Neural cell (in vitro differentiated cells): ENCODE measurements around the gene DNASE2. TPM values are rescaled to one million over a fixed set of nuclear protein-coding genes. Genes with fewer than 3 reads are reported as not detected.

Experiments
- H2AFZ ChIP-seq: fragments of 200-600, 300-800 bp; sonication (generic), shearing (Covaris generic); 2 replicates; pipeline ENCODE4 v1.6.0; 2014; ENCODE audit warnings: low read depth, mild to moderate bottlenecking, antibody characterized with exemption, low read length, moderate library complexity
- H3F3A ChIP-seq: fragments of 200-600 bp; shearing (Covaris generic); 2 replicates; pipeline ENCODE4 v1.6.1; 2016; ENCODE audit warnings: mild to moderate bottlenecking, moderate library complexity, mixed read lengths, antibody characterized with exemption, low read length; ENCODE audit not compliant: insufficient read depth, poor library complexity, severe bottlenecking
- H3K27ac ChIP-seq: fragments of 200-600, 300-800 bp; sonication (generic), shearing (Covaris generic); 2 replicates; pipeline ENCODE4 v1.5.1; 2014; ENCODE audit warnings: mild to moderate bottlenecking, low read length, moderate library complexity
- H3K27me3 ChIP-seq: fragments of 300-800, 200-600 bp; sonication (generic), shearing (Covaris generic); 2 replicates; pipeline ENCODE4 v1.6.0; 2014; ENCODE audit warnings: mild to moderate bottlenecking, low read depth, low read length, moderate library complexity; ENCODE audit not compliant: insufficient read depth
- H3K36me3 ChIP-seq: fragments of 300-800, 200-600 bp; sonication (generic), shearing (Covaris generic); 2 replicates; pipeline ENCODE4 v1.5.1; 2014; ENCODE audit warnings: mild to moderate bottlenecking, antibody characterized with exemption, low read length, moderate library complexity; ENCODE audit not compliant: insufficient read depth
- H3K4me2 ChIP-seq: fragments of 300-800, 200-600 bp; sonication (generic), shearing (Covaris generic); 2 replicates; pipeline ENCODE4 v1.6.0; 2014; ENCODE audit warnings: mild to moderate bottlenecking, low read length
- H3K4me3 ChIP-seq: fragments of 300-800, 200-600 bp; sonication (generic), shearing (Covaris generic); 2 replicates; pipeline ENCODE4 v1.5.1; 2014; ENCODE audit warnings: mild to moderate bottlenecking, low read length, moderate library complexity
- H3K79me2 ChIP-seq: fragments of 200-600 bp; shearing (Covaris generic); replicated peaks from 2 replicates; pipeline ENCODE4 v1.6.0; 2014; ENCODE audit warnings: mild to moderate bottlenecking, low read length, moderate library complexity; ENCODE audit not compliant: insufficient read depth
- H3K9ac ChIP-seq: fragments of 300-800, 200-600 bp; sonication (generic), shearing (Covaris generic); 2 replicates; pipeline ENCODE4 v1.6.1; 2016; ENCODE audit warnings: mild to moderate bottlenecking, low read length, mixed read lengths
- H3K9me2 ChIP-seq: fragments of 200-600 bp; shearing (Covaris generic); 2 replicates; pipeline ENCODE4 v1.6.1; 2016; ENCODE audit warnings: mild to moderate bottlenecking, low read length, mixed read lengths; ENCODE audit not compliant: insufficient read depth
- H3K9me3 ChIP-seq: fragments of 200-600, 300-800 bp; sonication (generic), shearing (Covaris generic); 2 replicates; pipeline ENCODE4 v1.6.1; 2016; ENCODE audit warnings: mild to moderate bottlenecking, mixed run types, low read length, moderate library complexity, mixed read lengths
- H4K20me1 ChIP-seq: fragments of 200-600 bp; shearing (Covaris generic); 2 replicates; pipeline ENCODE4 v1.6.1; 2016; ENCODE audit warnings: mild to moderate bottlenecking, mixed run types; ENCODE audit not compliant: insufficient read depth
- EP300 ChIP-seq: fragments of 450-650 bp; conservative IDR thresholded peaks from 2 replicates; pipeline ENCODE4 v1.6.1; 2014; ENCODE audit warnings: antibody characterized with exemption, mild to moderate bottlenecking, moderate library complexity; ENCODE audit not compliant: poor library complexity, severe bottlenecking
- EZH2 ChIP-seq: fragments of 200-600, 300-800 bp; shearing (Covaris generic), sonication (generic); IDR thresholded peaks from 2 replicates; pipeline ENCODE4 v1.6.1; 2014; ENCODE audit warnings: antibody characterized with exemption, low read length, borderline replicate concordance, mild to moderate bottlenecking; ENCODE audit not compliant: insufficient read depth, poor library complexity, severe bottlenecking
- MXI1 ChIP-seq: fragments of 450-650 bp; conservative IDR thresholded peaks from 2 replicates; pipeline ENCODE4 v1.6.1; 2014; ENCODE audit warnings: antibody characterized with exemption, mild to moderate bottlenecking; ENCODE audit not compliant: poor library complexity, severe bottlenecking
- POLR2AphosphoS5 ChIP-seq: IDR thresholded peaks from 2 replicates; pipeline ENCODE4 v1.6.1; 2012
- RAD21 ChIP-seq: fragments of 450-650 bp; conservative IDR thresholded peaks from 2 replicates; pipeline ENCODE4 v1.6.1; 2014; ENCODE audit warnings: antibody characterized with exemption, mild to moderate bottlenecking, moderate library complexity
- SMC3 ChIP-seq: fragments of 450-650 bp; conservative IDR thresholded peaks from 2 replicates; pipeline ENCODE4 v1.6.1; 2014; ENCODE audit warnings: antibody characterized with exemption, mild to moderate bottlenecking, moderate library complexity; ENCODE audit not compliant: poor library complexity
- TAF1 ChIP-seq: IDR thresholded peaks from 2 replicates; pipeline ENCODE4 v1.6.1; 2012; ENCODE audit warnings: low read depth
- polyA plus RNA-seq: library from polyadenylated mRNA; depleted of rRNA; stranded (reverse); fragments of >200 nt; gene quantifications from 2 replicates; pipeline ENCODE4 v1.2.3, GENCODE V29; 2014
- TF ChIP-seq, protein P1 (sequence below): IDR thresholded peaks from 2 replicates; pipeline ENCODE4 v1.6.1; 2012; ENCODE audit warnings: borderline replicate concordance
- TF ChIP-seq, protein P2 (sequence below): fragments of 450-650 bp; IDR thresholded peaks from 2 replicates; pipeline ENCODE4 v1.5.1; 2014; ENCODE audit warnings: antibody characterized with exemption, mild to moderate bottlenecking, moderate library complexity; ENCODE audit not compliant: poor library complexity, severe bottlenecking

Gene DNASE2
- polyA plus RNA-seq, 1 donor from 2014 or later, result 0.59 TPM

DNA sequence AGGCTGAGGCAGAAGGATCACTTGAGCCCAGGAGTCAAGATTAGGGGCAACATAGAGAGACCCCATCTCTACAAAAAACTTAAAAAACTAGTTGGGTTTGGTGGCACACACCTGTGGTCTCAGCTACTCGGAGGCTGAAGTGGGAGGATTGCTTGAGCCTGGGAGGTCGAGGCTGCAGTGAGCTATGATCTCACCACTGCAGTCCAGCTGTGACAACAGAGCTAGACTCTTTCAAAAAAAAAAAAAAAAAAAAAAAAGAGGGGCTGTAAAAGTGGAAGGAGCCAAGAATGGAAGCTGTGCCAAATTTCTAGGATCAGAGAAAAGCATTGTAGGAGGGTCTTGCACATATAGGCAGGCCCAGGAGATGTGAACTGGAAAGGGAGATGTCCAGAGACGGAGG, 9.6 kb downstream of the DNASE2 start:
- TF ChIP-seq RAD21 (no peak), SMC3 (no peak), TAF1 (no peak), POLR2AphosphoS5 (no peak), EP300 (no peak), MXI1 (no peak), EZH2 (no peak)
- TF ChIP-seq, protein P1, sequence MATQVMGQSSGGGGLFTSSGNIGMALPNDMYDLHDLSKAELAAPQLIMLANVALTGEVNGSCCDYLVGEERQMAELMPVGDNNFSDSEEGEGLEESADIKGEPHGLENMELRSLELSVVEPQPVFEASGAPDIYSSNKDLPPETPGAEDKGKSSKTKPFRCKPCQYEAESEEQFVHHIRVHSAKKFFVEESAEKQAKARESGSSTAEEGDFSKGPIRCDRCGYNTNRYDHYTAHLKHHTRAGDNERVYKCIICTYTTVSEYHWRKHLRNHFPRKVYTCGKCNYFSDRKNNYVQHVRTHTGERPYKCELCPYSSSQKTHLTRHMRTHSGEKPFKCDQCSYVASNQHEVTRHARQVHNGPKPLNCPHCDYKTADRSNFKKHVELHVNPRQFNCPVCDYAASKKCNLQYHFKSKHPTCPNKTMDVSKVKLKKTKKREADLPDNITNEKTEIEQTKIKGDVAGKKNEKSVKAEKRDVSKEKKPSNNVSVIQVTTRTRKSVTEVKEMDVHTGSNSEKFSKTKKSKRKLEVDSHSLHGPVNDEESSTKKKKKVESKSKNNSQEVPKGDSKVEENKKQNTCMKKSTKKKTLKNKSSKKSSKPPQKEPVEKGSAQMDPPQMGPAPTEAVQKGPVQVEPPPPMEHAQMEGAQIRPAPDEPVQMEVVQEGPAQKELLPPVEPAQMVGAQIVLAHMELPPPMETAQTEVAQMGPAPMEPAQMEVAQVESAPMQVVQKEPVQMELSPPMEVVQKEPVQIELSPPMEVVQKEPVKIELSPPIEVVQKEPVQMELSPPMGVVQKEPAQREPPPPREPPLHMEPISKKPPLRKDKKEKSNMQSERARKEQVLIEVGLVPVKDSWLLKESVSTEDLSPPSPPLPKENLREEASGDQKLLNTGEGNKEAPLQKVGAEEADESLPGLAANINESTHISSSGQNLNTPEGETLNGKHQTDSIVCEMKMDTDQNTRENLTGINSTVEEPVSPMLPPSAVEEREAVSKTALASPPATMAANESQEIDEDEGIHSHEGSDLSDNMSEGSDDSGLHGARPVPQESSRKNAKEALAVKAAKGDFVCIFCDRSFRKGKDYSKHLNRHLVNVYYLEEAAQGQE, result no peak
- TF ChIP-seq, protein P2, sequence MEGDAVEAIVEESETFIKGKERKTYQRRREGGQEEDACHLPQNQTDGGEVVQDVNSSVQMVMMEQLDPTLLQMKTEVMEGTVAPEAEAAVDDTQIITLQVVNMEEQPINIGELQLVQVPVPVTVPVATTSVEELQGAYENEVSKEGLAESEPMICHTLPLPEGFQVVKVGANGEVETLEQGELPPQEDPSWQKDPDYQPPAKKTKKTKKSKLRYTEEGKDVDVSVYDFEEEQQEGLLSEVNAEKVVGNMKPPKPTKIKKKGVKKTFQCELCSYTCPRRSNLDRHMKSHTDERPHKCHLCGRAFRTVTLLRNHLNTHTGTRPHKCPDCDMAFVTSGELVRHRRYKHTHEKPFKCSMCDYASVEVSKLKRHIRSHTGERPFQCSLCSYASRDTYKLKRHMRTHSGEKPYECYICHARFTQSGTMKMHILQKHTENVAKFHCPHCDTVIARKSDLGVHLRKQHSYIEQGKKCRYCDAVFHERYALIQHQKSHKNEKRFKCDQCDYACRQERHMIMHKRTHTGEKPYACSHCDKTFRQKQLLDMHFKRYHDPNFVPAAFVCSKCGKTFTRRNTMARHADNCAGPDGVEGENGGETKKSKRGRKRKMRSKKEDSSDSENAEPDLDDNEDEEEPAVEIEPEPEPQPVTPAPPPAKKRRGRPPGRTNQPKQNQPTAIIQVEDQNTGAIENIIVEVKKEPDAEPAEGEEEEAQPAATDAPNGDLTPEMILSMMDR, result no peak
- H3K36me3 ChIP-seq, result peaks cover 6% of the 10 kb centered on the region

DNA sequence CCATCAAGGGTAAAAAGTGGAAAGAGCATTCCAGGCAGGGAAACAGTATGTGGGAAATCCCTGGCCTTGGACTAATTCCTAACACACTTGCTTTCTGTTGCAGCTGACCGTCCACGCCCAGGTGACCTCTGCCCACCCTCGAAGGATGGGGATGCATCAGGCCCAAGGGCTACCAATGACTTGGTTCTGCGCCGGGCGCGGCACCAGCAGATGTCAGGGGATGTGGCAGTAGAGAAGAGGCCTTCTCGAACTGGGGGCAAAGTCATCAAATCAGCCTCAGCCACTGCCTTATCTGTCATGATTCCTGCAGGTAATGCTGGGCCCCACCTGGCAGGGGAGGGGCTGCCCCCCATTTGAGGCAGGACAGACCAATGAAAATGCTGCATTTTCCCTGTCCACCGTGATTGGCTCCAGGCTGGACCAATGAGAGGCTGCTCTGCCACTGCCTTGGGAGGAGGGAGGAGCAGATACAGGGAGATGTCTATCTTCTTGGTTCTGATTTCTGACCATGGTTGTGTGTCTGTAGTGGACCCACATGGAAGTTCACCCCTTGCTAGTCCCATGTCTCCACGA, 12.6 kb downstream of the DNASE2 start:
- no peaks in the 10 kb centered on the region for H3K9me3 ChIP-seq
- no peak overlapping the region for H3K4me2 ChIP-seq
- no peaks in the 10 kb centered on the region for H3F3A ChIP-seq
- no peak overlapping the region for H3K9ac ChIP-seq
- H3K79me2 ChIP-seq, result no peaks in the 10 kb centered on the region
- TF ChIP-seq POLR2AphosphoS5 (no peak), EP300 (no peak)
- TF ChIP-seq, protein P1, result no peak
- H4K20me1 ChIP-seq, result no peaks in the 10 kb centered on the region
- H3K4me3 ChIP-seq, result no peak overlapping the region
- no peak overlapping the region for H2AFZ ChIP-seq
- peaks cover 10% of the 10 kb centered on the region for H3K36me3 ChIP-seq
- H3K27me3 ChIP-seq, result no peaks in the 10 kb centered on the region
- H3K27ac ChIP-seq, result no peak overlapping the region
- no peaks in the 10 kb centered on the region for H3K9me2 ChIP-seq

More for the DNA sequence above, 9.6 kb downstream of the DNASE2 start:
- no peaks in the 10 kb centered on the region for H3K79me2 ChIP-seq
- no peaks in the 10 kb centered on the region for H4K20me1 ChIP-seq
- no peaks in the 10 kb centered on the region for H3F3A ChIP-seq
- no peaks in the 10 kb centered on the region for H3K27me3 ChIP-seq
- H3K4me3 ChIP-seq, result no peak overlapping the region
- no peak overlapping the region for H2AFZ ChIP-seq
- no peak overlapping the region for H3K9ac ChIP-seq
- no peak overlapping the region for H3K27ac ChIP-seq
- no peaks in the 10 kb centered on the region for H3K9me3 ChIP-seq
- no peaks in the 10 kb centered on the region for H3K9me2 ChIP-seq
- H3K4me2 ChIP-seq, result no peak overlapping the region
